Memory B cell (primary cell): ENCODE results near the gene ATP6V1G2.
"Not testable (repeated sequence)": the region's sequence is repeated elsewhere in the genome, so short reads cannot be mapped to it uniquely, and the experiment has no call there.

ENCODE experiments used
- ATAC-seq: fragments of 150-1000 bp; cut with Tn5 transposase; 2 replicates; pipeline ENCODE4 v1.10.0; 2021; ENCODE audit warnings: low read depth, mild to moderate bottlenecking, moderate library complexity
- DNase-seq, 2 donors: peaks; one replicate each; pipeline ENCODE4 v3.0.0; 2022; ENCODE audit warnings: low spot score in 2 of 2
- H3K27ac Mint-ChIP-seq: one replicate; pipeline ENCODE4 v1.8.0; 2022; ENCODE audit warnings: mild to moderate bottlenecking, moderate library complexity, mixed read lengths
- H3K27me3 Mint-ChIP-seq: one replicate; pipeline ENCODE4 v1.8.0; 2022; ENCODE audit warnings: mixed read lengths
- H3K36me3 Mint-ChIP-seq: one replicate; pipeline ENCODE4 v1.8.0; 2022; ENCODE audit warnings: mild to moderate bottlenecking, mixed read lengths
- H3K4me1 Mint-ChIP-seq: one replicate; pipeline ENCODE4 v1.8.0; 2022; ENCODE audit warnings: mixed read lengths
- H3K4me3 Mint-ChIP-seq: one replicate; pipeline ENCODE4 v1.8.0; 2022; ENCODE audit warnings: mild to moderate bottlenecking, moderate library complexity, mixed read lengths
- H3K9me3 Mint-ChIP-seq: one replicate; pipeline ENCODE4 v1.8.0; 2022; ENCODE audit warnings: mixed read lengths

The ATP6V1G2 gene

GRCh38 chr6:31510007-31510406, 36.4 kb downstream of the ATP6V1G2 start:
- no peaks in the 10 kb centered on the region for H3K27me3 Mint-ChIP-seq
- H3K4me3 Mint-ChIP-seq, result no peak overlapping the region
- ATAC-seq (no peak), DNase-seq (no peak)
- no peak overlapping the region for H3K27ac Mint-ChIP-seq
- peaks cover 38% of the 10 kb centered on the region for H3K36me3 Mint-ChIP-seq
- H3K4me1 Mint-ChIP-seq, result peaks cover 4% of the 10 kb centered on the region
- no peaks in the 10 kb centered on the region for H3K9me3 Mint-ChIP-seq

DNA sequence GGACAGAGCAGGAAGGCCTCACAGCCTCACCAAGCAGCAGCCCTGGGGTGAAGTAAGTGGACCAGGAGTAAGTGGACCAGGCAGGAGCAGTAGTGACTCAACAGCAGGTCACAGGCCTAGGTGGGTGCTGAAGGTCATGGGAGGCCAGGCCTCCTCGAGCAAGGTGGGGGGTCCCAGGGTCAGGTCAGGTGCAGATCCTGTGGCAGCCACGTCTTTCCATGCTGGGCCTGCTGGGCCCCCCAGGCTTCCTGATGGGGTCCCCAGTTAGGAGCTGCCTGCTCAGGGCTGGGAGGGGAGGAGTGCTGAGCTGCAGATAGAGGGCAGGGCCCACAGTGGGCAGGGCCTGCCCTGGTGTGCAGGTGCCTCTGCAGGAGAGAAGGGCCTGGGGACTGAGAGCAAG, 37.4 kb downstream of the ATP6V1G2 start:
- not testable (repeated sequence) for H3K27me3 Mint-ChIP-seq, H3K4me1 Mint-ChIP-seq, H3K4me3 Mint-ChIP-seq, H3K9me3 Mint-ChIP-seq, ATAC-seq, DNase-seq
- Mint-ChIP-seq H3K27ac (peak overlapping the region; percentile 48), H3K36me3 (peaks cover 39% of the 10 kb centered on the region)

DNA sequence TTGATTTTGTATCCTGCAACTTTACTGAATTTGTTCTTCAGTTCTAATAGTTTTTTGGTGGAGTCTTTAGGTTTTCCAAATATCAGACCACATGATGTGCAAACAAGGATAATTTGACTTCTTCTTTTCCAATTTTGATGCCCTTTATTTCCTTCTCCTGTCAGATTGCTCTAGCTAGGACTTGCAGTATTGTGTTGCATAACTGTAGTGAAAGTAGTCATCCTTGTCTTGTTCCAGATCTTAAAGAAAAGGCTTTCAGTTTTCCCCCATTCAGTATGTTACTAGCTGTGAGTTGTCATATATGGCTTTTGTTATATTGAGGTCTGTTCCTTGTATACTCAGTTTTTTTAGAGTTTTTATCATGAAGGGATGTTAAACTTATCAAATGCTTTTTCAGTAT, 43.8 kb downstream of the ATP6V1G2 start:
- Mint-ChIP-seq H3K36me3 (peaks cover 14% of the 10 kb centered on the region), H3K4me1 (peaks cover 36% of the 10 kb centered on the region), H3K27me3 (no peaks in the 10 kb centered on the region), H3K9me3 (no peaks in the 10 kb centered on the region), H3K27ac (no peak overlapping the region), H3K4me3 (no peak overlapping the region)
- ATAC-seq (no peak), DNase-seq (no peak)

DNA sequence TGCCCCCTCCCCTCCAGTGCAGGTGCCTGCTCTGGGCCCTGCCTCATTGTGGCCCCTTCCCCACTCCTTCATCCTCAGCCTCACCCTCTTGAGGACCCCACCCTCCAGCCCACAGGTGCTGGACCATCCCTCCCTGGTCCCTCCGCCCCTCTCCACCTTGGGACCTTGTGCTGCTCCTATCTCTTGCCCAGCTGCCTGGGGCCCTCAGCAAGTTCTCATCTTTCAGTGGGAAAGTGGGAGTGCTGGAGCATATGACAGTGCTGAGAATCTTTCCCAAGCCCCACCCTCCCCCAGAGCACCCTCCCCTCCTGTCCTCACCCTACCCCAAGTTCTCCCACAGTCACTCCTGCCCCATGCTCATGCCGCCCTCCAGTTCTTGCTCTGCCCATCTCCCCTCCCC, 46.8 kb downstream of the ATP6V1G2 start:
- Mint-ChIP-seq H3K4me1 (peaks cover 47% of the 10 kb centered on the region), H3K4me3 (peak overlapping the region; percentile 87), H3K27ac (peak overlapping the region; percentile 13)
- ATAC-seq, H3K27me3 Mint-ChIP-seq, H3K9me3 Mint-ChIP-seq, H3K36me3 Mint-ChIP-seq, DNase-seq: not testable (repeated sequence)

GRCh38 chr6:31498748-31499147, 47.7 kb downstream of the ATP6V1G2 start:
- H3K4me1 Mint-ChIP-seq, result peaks cover 46% of the 10 kb centered on the region
- H3K36me3 Mint-ChIP-seq, result no peaks in the 10 kb centered on the region
- DNase-seq (no peak), ATAC-seq (no peak)
- H3K4me3 Mint-ChIP-seq, result peak overlapping the region; percentile 87
- H3K9me3 Mint-ChIP-seq, result no peaks in the 10 kb centered on the region
- peak overlapping the region; percentile 13 for H3K27ac Mint-ChIP-seq
- H3K27me3 Mint-ChIP-seq, result no peaks in the 10 kb centered on the region

DNA sequence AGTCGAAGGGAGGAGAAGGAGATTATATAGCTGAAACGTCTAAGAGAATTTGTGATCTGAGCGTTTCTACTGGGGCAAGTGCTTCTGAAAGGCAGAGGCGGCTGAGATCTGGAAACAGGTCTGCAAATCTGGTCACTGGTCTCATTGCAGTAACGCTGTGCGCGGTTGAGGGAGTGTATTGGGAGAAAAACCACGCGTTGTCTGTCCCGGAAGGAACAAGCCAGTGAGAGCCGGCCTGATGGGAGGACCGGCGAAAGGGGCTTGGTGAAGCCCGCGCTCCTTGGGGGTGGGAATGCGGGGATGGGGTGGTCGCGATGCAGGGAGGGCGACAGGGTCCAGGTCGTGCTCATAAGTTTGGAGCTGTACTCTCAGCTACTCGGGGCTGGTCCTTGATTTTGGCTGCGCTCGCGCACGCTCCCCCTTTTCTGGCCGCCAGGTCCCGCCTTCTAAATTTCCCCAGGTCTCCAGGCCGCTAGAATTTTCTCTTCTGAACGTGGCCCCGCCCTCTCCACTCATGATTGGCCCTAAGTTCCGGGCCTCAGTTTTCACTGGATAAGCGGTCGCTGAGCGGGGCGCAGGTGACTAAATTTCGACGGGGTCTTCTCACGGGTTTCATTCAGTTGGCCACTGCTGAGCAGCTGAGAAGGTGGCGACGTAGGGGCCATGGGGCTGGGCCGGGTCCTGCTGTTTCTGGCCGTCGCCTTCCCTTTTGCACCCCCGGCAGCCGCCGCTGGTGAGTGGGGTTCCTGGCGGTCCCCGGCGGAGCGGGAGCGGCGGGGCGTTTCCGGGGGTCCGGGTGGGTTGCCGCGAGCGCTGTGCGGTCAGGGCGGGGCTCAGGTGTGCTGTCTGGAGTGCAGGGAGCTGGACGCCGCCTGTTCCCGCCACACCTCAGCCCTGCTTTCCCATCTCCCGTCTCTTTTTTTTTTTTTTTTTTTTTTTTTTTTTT, 48.6 kb downstream of the ATP6V1G2 start, which contains the start of gene MICB:
TSS of gene MICB (plus strand) at position 615 of the 946 bp plus-strand sequence. CDS start at position 664, 49 bp downstream.
- no peaks in the 10 kb centered on the region for H3K36me3 Mint-ChIP-seq
- no peaks in the 10 kb centered on the region for H3K9me3 Mint-ChIP-seq
- peak; percentile 63 for DNase-seq
- peak within 1 kb of the TSS; percentile 84 for H3K27ac Mint-ChIP-seq
- H3K27me3 Mint-ChIP-seq, result no peaks in the 10 kb centered on the region
- H3K4me3 Mint-ChIP-seq, result peak within 1 kb of the TSS; percentile 87
- H3K4me1 Mint-ChIP-seq, result peaks cover 47% of the 10 kb centered on the region
- ATAC-seq, result peak; percentile 62

GRCh38 chr6:31496826-31497225, 49.6 kb downstream of the ATP6V1G2 start:
- peaks cover 44% of the 10 kb centered on the region for H3K4me1 Mint-ChIP-seq
- H3K4me3 Mint-ChIP-seq, result peak overlapping the region; percentile 85
- not testable (repeated sequence) for H3K9me3 Mint-ChIP-seq, H3K36me3 Mint-ChIP-seq, H3K27me3 Mint-ChIP-seq, DNase-seq
- peak; percentile 7 for ATAC-seq
- peak overlapping the region; percentile 84 for H3K27ac Mint-ChIP-seq

DNA sequence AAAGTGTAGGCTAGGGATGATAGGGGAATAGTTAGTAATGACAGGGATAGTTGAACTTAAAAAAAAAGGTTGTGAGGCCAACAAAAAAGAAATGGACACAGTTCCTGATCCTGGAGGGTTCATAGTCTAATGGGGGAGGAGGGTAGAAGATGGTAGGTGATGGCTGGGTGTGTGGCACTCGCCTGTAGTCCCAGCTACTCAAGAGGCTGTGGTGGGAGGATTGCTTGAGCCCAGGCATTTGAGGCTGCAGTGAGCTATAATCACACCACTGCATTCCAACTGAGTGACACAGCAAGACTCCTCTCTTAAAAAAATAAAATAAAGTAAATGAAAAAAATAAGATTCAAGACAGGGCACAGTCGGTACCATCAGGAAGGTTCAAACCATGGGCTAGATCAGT, 50.8 kb downstream of the ATP6V1G2 start:
- H3K27ac Mint-ChIP-seq, result peak overlapping the region; percentile 91
- H3K4me3 Mint-ChIP-seq, result peak overlapping the region; percentile 98
- no peak for DNase-seq
- H3K36me3 Mint-ChIP-seq, result no peaks in the 10 kb centered on the region
- no peaks in the 10 kb centered on the region for H3K9me3 Mint-ChIP-seq
- no peaks in the 10 kb centered on the region for H3K27me3 Mint-ChIP-seq
- peaks cover 38% of the 10 kb centered on the region for H3K4me1 Mint-ChIP-seq
- ATAC-seq, result no peak
